A549 (cell line): ENCODE measurements around the gene PMVK.

Experiments
- CEBPB ChIP-seq, 2 experiments: fragments of >200 bp in 1 of 2; sonication (Bioruptor Twin) in 1 of 2; formaldehyde crosslinking in 1 of 2; IDR thresholded peaks; 2 replicates each; pipeline ENCODE4 v1.6.1; 2012 to 2016
- CHD2 ChIP-seq: fragments of 150-350 bp; IDR thresholded peaks from 2 replicates; pipeline ENCODE4 v1.6.1; 2014; ENCODE audit warnings: low read length; ENCODE audit not compliant: partially characterized antibody
- CTCF ChIP-seq: fragments of >200 bp; sonication (Bioruptor Twin); formaldehyde crosslinking; IDR thresholded peaks from 3 replicates; pipeline ENCODE4 v1.5.1; 2016
- EP300 ChIP-seq, 2 experiments: fragments of >200 bp; sonication (Bioruptor Twin); formaldehyde crosslinking; IDR thresholded peaks; 2 replicates in 1 of 2; 3 replicates in 1 of 2; pipeline ENCODE4 v1.6.1; 2016 to 2017
- HDAC2 ChIP-seq: fragments of 200-600 bp; sonication (generic); IDR thresholded peaks from 2 replicates; pipeline ENCODE4 v1.6.1; 2016
- HOXB5 ChIP-seq: fragments of 250-450 bp; sonication (Bioruptor Pico); IDR thresholded peaks from 2 replicates; pipeline ENCODE4 v1.5.0; 2020; ENCODE audit warnings: mild to moderate bottlenecking, moderate library complexity
- JUNB ChIP-seq: fragments of >200 bp; sonication (Bioruptor Twin); formaldehyde crosslinking; IDR thresholded peaks from 2 replicates; pipeline ENCODE4 v1.6.1; 2016
- MYC ChIP-seq: IDR thresholded peaks from 2 replicates; pipeline ENCODE4 v1.6.1; 2012; ENCODE audit warnings: mild to moderate bottlenecking, inconsistent platforms, low read length, improper control_type of control experiment, borderline replicate concordance
- POLR2A ChIP-seq: IDR thresholded peaks from 2 replicates; pipeline ENCODE4 v1.6.1; 2012; ENCODE audit warnings: mild to moderate bottlenecking, low read length
- POLR2AphosphoS2 ChIP-seq: conservative IDR thresholded peaks from 2 replicates; pipeline ENCODE4 v1.6.1; 2012; ENCODE audit warnings: low read length, improper control_type of control experiment, inconsistent platforms
- RFX5 ChIP-seq: fragments of 450-650 bp; IDR thresholded peaks from 2 replicates; pipeline ENCODE4 v1.7.1; 2014; ENCODE audit warnings: antibody characterized with exemption, mild to moderate bottlenecking, moderate library complexity

GRCh38 chr1:154902938-154903566, 33.5 kb downstream of the PMVK start:
- TF ChIP-seq JUNB (no peak), POLR2AphosphoS2 (no peak), HDAC2 (no peak), CTCF (no peak), CEBPB (IDR thresholded peaks at IDR 0.05) (no peak), HOXB5 (CRISPR knock-in tag) (no peak), POLR2A (no peak), MYC (no peak), EP300 (IDR thresholded peaks at IDR 0.05) (no peak), CHD2 (no peak), RFX5 (no peak)
